LNCAP (cell line): ENCODE results near the gene ESYT2.

Experiments used
- TF ChIP-seq, protein P1 (sequence below): fragments of 450-650 bp; IDR thresholded peaks from 2 replicates; pipeline ENCODE4 v1.5.1; 2017; ENCODE audit warnings: mild to moderate bottlenecking

Gene ESYT2

DNA sequence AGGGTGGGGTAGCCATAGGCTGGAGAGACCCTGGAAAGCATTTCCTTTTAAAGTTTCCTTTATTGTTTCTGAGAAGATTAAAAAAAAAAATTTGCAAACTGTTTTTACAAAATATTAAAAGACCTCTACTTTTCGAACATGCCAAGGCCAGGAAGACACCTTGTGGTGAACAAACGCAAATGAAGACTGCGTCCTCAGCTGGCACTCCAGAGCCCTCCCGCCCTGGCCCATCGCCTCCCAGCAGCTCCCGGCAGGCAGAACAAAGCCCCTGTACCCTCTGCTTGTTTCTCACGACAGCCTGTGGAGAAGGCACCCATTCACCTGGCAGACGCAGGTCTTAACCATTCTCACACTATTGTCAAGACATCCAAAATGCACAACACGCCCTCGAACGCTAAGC lies 56.4 kb downstream of the ESYT2 start:
- TF ChIP-seq, protein P1, sequence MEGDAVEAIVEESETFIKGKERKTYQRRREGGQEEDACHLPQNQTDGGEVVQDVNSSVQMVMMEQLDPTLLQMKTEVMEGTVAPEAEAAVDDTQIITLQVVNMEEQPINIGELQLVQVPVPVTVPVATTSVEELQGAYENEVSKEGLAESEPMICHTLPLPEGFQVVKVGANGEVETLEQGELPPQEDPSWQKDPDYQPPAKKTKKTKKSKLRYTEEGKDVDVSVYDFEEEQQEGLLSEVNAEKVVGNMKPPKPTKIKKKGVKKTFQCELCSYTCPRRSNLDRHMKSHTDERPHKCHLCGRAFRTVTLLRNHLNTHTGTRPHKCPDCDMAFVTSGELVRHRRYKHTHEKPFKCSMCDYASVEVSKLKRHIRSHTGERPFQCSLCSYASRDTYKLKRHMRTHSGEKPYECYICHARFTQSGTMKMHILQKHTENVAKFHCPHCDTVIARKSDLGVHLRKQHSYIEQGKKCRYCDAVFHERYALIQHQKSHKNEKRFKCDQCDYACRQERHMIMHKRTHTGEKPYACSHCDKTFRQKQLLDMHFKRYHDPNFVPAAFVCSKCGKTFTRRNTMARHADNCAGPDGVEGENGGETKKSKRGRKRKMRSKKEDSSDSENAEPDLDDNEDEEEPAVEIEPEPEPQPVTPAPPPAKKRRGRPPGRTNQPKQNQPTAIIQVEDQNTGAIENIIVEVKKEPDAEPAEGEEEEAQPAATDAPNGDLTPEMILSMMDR: no peak

DNA sequence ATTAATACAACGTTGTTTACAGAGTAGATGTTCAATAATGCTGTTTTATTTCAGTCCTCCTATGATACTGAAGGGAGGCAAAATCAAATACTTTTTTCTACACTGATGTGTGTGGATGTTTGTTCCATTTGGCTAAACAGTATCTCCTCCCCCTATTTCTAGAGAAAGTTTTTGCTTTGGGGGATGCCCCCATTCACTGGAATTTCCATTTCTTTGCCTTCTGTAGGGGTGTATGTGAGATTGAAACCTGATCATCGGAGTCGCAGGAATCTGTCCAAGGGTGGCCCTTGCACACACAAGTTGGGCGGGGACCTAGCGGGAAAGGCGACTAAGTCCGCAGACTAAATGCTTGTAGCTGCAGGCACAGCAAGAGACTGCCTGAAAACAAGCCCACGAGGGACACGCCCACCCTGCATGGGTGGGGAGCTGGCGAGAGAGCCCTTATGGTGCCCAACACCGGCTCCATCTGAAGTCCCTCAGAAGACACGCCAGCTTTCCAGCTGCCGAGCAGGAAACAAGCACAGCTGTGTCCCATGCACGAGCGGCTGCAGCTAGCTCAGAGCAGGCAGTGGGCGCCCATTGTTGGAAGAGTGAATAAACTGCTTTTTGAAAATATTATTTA lies 58.0 kb downstream of the ESYT2 start:
- TF ChIP-seq, protein P1: no peak

DNA sequence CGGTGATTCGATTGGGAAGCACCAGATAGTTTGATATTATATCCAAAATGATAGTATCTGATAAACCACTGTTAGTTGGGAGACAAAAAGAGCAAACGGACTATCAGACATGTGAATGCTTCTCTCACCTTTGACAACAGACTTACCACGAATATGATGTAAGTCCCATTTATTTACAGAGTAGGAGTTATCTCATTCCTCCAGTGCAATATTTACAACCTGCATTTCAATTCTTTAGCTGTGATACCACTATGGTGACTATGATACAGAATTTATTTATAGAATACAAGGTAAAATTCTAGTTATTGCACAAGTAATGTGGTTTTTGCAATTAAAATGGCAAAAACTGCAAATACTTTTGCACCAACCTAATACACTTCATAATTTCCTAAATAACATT lies 61.6 kb downstream of the ESYT2 start:
- TF ChIP-seq, protein P1: no peak

DNA sequence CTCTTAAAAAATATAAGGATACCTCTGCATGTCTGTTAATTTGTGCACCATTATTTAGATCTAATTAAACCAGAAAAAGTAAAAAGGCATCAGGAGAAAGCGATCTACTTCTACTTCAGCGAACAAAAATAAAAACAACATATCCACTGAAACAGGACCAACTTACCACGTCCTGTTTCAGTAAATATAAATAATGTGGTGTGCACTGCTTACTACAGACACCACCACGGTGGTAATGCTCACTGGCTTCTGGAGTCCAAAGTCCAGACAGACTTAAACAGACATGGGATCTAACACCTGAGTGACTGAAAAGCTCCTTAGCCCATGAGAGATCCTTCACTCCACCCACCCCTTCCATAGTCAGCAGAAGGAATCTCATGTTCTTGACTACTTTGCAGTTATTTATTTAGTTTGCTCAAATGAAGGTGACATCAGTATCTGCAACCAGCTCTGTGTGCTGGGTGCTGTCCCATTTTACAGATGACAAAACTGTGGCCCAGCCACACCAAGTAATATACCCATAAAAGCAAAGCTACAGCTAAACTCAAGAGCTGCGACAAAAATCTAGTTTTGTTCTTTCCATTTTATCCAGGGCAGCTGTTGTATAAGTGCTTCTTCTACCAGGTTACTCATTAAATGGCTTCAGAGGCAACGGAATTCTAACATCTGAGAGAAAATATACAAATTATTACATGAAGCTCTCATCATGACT lies 62.6 kb downstream of the ESYT2 start:
- TF ChIP-seq, protein P1: no peak

DNA sequence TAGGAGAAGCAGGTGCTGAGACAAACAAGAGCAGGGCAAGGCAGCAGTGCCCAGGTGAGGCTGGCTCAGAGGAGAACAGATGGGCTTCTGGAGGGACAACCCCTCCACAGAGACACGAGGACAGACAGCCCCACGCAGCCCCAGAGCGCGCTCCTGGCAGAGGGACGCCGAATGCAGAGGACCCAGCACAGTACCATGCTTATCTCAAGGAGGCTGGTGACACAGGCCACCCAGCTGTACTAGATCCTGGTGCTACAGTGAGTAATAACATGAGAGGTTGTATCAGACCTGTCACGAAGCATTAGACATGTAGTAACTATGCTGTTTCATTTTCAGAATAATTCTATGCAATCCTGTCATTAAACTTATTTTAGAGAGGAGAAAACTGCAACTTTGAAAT lies 64.3 kb downstream of the ESYT2 start:
- TF ChIP-seq, protein P1: no peak

DNA sequence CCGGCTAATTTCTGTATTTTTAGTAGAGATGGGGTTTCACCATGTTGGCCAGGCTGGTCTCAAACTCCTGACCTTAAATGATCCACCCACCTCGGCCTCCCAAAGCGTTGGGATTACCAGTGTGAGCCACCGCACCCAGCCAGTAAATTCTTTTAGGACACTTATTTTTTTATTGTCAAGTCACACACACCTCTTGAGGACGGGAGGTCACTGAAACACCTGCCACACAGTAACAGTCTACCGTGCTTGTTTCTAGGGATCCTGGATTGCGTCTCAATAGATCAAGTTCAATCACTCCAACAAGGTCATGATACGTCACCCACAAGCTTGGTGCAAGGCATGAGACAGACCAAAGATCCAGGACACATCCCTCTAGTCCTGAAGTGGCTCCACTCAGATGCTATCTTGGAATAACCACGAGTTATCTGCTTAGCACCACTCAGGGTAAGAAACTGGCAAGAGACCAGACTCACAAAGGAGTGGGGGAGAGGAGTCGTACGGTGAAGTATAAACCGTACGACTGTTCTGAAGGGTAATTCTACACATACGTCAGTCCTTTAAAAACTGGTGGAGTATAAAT lies 65.8 kb downstream of the ESYT2 start:
- TF ChIP-seq, protein P1: no peak

DNA sequence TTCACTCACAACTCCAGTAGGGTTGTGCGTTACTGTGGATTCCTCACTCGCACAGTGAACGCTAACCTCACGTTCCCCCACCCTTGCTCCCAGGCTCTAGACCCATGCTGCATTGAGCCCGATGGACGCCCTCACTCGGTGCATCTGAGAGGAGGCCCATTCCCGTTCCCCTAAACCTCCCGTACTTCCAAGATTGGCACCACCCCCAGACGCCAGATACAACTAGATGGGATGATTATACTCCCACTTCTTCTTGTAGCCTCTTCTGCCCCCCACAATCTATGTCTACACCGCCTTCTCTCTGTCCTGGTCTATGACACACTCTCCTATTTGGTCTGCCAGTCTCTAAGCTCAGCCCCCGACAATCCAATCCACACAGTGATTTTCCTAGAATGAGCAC lies 67.4 kb downstream of the ESYT2 start:
- TF ChIP-seq, protein P1: no peak
